Breast epithelium (tissue), 4 donors: ENCODE measurements around the gene TUBA3E. TPM values are rescaled to one million over a fixed set of nuclear protein-coding genes. Genes with fewer than 3 reads are reported as not detected.
"Not testable (repeated sequence)": the region's sequence is repeated elsewhere in the genome, so short reads cannot be mapped to it uniquely, and the experiment has no call there.

Experiments
- DNase-seq, 2 donors: peaks; one replicate each; pipeline ENCODE4 v3.0.0-alpha.2; 2019; ENCODE audit warnings: low spot score in 2 of 2
- H3K27ac ChIP-seq, 2 donors: fragments of 200-600 bp; sonication (generic) in 1 of 2; one replicate each; pipeline ENCODE4 v1.5.1; 2016 to 2019; ENCODE audit warnings: mild to moderate bottlenecking in 1 of 2
- H3K27me3 ChIP-seq, 2 donors: fragments of 200-600 bp; sonication (generic) in 1 of 2; one replicate each; pipeline versions ENCODE4 v1.5.1 to v1.6.0; 2017 to 2019; ENCODE audit warnings: control low read depth in 1 of 2, mild to moderate bottlenecking in 1 of 2
- H3K36me3 ChIP-seq: fragments of 200-600 bp; one replicate; pipeline ENCODE4 v1.5.1; 2019
- H3K4me1 ChIP-seq, 2 donors: fragments of 200-600 bp; sonication (generic); one replicate each; pipeline ENCODE4 v1.5.1; 2016 to 2019; ENCODE audit warnings: control low read depth in 1 of 2
- H3K4me3 ChIP-seq, 3 donors: fragments of 200-600 bp; sonication (generic); 1 replicate in 2 of 3; 2 replicates in 1 of 3; pipeline ENCODE4 v1.5.1; 2016 to 2019; ENCODE audit warnings: mild to moderate bottlenecking in 3 of 3, moderate library complexity in 2 of 3
- H3K9me3 ChIP-seq, 2 donors: fragments of 200-600 bp; sonication (generic) in 1 of 2; one replicate each; pipeline ENCODE4 v1.5.1; 2016 to 2019; ENCODE audit warnings: control low read depth in 1 of 2
- POLR2A ChIP-seq: fragments of 450-650 bp; IDR thresholded peaks from one replicate; pipeline ENCODE4 v1.6.1; 2016; ENCODE audit warnings: antibody characterized with exemption, mild to moderate bottlenecking, moderate library complexity
- POLR2AphosphoS5 ChIP-seq, 3 donors: sonication (generic); formaldehyde crosslinking; IDR thresholded peaks; one replicate each; pipeline ENCODE4 v1.6.1; 2017; ENCODE audit warnings: antibody characterized with exemption in 3 of 3
- intact Hi-C: fragments of 100-400 bp; cut with DNase I; formaldehyde crosslinking; loops from one replicate; pipeline ENCODE4 v1.15.1; 2023; ENCODE audit warnings: low total_unique reads
- total RNA-seq, 3 donors: library from RNA; depleted of rRNA; stranded (reverse); fragments of >200 nt; gene quantifications; one replicate each; pipeline ENCODE4 v1.1.0, GENCODE V29; 2016
- TF ChIP-seq, protein P1 (sequence below), 3 donors: fragments of 450-650 bp; IDR thresholded peaks; one replicate each; pipeline ENCODE4 v1.5.1; 2016 to 2017; ENCODE audit warnings: antibody characterized with exemption in 3 of 3, mild to moderate bottlenecking in 3 of 3, moderate library complexity in 3 of 3

Gene TUBA3E
- total RNA-seq, 3 donors from 2014 or later, result not detected

DNA sequence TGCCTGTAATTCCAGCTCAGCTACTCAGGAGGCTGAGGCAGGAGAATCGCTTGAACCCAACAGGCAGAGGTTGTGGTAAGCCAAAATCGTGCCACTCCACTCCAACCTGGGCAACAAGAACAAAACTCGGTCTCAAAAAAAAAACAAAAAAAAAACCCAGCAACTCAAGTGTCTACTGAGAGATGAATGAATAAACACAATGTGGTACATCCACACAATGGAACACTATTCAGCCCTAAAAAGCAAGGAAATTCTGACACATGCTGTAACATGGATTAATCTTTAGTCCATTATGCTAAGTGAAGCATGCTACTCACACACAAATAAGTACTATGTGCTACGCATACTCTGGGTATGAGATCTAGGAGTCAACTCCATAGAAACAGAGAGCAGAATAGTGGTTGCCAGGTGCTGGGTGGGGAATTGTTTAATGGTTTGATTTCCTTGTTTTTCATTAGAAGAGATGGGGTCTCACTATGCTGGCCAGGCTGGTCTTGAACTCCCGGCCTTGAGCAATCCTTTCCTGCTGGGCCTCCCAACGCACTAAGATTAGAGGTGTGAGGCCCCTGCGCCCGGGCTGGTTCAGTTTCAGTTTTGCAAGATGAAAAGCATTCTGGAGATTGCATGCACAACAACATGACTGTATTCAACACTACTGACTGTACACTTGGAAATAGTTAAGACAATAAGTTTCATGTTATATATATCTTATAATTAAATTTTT, 32.8 kb downstream of the TUBA3E start:
- Histone ChIP-seq H3K27ac (no peak overlapping the region), H3K36me3 (no peaks in the 10 kb centered on the region), H3K4me1 (no peaks in the 10 kb centered on the region), H3K4me3 (no peak overlapping the region), H3K9me3 (no peaks in the 10 kb centered on the region), H3K27me3 (no peaks in the 10 kb centered on the region)
- DNase-seq, result no peak
- TF ChIP-seq POLR2A, result no peak
- TF ChIP-seq, protein P1, sequence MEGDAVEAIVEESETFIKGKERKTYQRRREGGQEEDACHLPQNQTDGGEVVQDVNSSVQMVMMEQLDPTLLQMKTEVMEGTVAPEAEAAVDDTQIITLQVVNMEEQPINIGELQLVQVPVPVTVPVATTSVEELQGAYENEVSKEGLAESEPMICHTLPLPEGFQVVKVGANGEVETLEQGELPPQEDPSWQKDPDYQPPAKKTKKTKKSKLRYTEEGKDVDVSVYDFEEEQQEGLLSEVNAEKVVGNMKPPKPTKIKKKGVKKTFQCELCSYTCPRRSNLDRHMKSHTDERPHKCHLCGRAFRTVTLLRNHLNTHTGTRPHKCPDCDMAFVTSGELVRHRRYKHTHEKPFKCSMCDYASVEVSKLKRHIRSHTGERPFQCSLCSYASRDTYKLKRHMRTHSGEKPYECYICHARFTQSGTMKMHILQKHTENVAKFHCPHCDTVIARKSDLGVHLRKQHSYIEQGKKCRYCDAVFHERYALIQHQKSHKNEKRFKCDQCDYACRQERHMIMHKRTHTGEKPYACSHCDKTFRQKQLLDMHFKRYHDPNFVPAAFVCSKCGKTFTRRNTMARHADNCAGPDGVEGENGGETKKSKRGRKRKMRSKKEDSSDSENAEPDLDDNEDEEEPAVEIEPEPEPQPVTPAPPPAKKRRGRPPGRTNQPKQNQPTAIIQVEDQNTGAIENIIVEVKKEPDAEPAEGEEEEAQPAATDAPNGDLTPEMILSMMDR (IDR thresholded peaks at IDR 0.05), result no peak
- no peak for TF ChIP-seq POLR2AphosphoS5 (IDR thresholded peaks at IDR 0.05)
- intact Hi-C loops, result no loop called here

DNA sequence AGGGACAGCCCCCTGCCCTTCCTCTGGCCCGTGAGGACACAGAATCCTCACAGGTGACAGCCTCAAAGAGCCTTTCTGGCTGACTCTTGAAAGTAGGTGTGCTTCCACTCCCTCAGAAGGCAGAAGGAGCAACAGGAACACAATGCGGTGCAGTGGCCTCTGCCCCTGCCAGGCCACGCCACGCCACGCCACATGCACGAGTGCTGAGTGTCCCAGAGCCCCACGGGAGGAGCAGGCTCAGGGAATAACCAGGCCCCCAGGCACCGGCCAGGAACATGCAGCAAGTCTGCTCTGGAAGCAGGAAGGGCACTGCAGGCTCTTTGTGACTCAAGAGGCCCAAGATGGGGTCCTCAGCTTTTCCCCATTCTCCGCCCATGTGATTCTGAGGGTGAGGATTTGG, 35.3 kb downstream of the TUBA3E start:
- no peak for DNase-seq
- no peaks in the 10 kb centered on the region for H3K9me3 ChIP-seq
- intact Hi-C loops, result no loop called here
- no peaks in the 10 kb centered on the region for H3K36me3 ChIP-seq
- TF ChIP-seq POLR2AphosphoS5 (IDR thresholded peaks at IDR 0.05) (no peak), POLR2A (no peak)
- TF ChIP-seq, protein P1 (IDR thresholded peaks at IDR 0.05), result no peak
- H3K4me3 ChIP-seq, result no peak overlapping the region
- H3K27ac ChIP-seq, result no peak overlapping the region
- no peaks in the 10 kb centered on the region for H3K27me3 ChIP-seq
- no peaks in the 10 kb centered on the region for H3K4me1 ChIP-seq

DNA sequence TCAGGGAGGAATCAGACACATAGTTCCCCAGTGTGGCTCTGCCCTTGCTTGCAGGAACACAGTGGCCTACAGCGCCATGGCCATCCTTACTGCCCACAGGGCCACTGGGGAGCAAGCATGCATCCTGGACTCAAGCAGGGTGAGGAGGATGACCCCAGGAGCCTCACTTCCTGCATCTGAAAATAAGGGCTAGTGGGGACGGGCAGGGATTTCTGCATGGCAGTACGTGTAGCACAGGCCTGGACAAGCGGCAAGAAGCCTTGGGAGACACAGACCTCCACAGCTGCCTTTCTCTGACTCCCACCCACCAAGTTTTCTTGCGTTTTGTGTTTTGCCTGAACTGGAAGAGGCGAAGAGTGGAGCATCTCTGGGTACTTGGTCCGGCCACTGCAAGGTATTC, 35.8 kb downstream of the TUBA3E start:
- intact Hi-C loops, H3K4me3 ChIP-seq, H3K27me3 ChIP-seq, H3K36me3 ChIP-seq, DNase-seq, H3K27ac ChIP-seq, H3K9me3 ChIP-seq, H3K4me1 ChIP-seq: not testable (repeated sequence)

DNA sequence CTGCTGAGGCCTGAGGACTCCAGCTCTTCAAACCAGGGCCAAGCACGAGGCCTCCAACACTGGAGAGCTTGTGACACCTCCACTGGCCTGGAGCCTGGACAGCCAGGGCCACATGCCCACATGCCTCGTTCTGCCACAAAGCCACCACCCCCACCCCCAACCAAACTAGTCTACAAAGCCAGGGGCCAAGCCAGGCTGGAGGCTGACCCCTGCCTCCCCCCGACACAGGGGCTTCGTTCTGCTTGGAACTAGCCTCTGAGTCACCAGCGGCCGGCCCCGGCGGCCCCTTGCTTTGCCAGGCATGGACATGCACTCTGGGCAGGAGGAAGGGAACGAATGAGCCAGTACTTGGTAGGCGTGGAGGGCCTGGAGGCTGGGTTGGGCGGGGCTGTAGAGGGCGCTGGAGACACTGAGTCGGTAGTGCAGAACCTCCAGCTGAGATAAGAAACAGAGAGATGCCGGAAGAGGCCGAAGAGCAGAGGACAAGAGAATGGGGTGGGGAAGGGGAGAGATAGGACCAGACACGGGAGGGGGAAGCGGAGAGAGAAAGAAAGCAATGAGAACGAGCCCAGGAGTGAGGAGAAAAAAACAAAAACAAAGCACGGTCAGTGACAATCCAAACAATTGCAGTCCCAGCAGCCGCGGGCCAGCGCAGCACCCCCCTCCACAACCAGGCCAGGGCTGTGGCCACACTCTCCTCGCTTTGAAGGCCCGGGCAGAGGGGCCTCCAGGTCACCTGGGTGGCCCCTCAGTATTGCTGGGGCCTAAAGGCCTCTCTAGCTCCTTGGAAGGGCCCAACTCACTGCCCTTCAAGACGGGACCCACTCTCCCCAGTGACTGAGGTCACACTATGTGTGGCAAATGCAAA, 37.2 kb downstream of the TUBA3E start:
- H3K4me3 ChIP-seq, H3K27ac ChIP-seq, H3K36me3 ChIP-seq, H3K9me3 ChIP-seq, H3K4me1 ChIP-seq, intact Hi-C loops, H3K27me3 ChIP-seq, DNase-seq: not testable (repeated sequence)

DNA sequence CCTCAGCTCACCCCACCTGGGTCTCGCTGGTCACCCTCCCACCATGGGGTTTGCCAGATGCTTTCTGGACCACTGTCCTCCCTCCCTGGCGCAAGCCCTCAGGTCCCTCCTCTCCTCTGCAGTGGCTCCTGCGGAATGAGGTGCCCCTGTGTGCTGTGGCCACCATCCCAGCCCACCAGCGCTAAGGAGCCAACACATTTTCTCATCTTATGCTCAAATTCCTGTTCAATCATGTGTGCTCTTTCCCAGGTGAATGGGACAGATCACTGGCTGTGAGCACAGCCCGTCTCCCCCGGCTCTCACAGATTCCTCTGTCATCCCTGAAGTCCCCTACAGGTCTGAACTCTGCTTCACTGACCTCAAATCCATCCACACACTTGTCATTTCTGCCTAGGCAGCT, 38.1 kb downstream of the TUBA3E start:
- TF ChIP-seq, protein P1 (IDR thresholded peaks at IDR 0.05), result no peak
- TF ChIP-seq POLR2A (no peak), POLR2AphosphoS5 (IDR thresholded peaks at IDR 0.05) (no peak)
- Histone ChIP-seq H3K27ac (no peak overlapping the region), H3K4me1 (no peaks in the 10 kb centered on the region), H3K27me3 (no peaks in the 10 kb centered on the region), H3K4me3 (no peak overlapping the region), H3K36me3 (no peaks in the 10 kb centered on the region), H3K9me3 (no peaks in the 10 kb centered on the region)
- no peak for DNase-seq
- intact Hi-C loops, result no loop called here

DNA sequence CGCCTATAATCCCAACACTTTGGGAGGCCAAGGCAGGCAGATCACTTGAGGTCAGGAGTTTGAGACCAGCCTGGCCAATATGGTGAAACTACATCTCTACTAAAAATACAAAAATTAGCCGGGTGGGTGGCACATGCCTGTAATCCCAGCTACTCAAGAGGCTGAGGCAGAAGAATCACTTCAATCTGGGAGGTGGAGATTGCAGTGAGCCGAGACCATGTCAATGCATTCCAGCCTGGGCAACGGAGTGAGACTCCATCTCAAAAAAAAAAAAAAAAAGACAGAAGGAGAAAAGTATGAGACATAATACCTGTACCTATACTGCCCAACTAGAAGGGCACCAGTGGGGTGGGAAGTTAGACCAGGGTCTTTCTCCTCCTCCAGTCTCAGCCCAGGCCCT, 38.9 kb downstream of the TUBA3E start:
- H3K27ac ChIP-seq, intact Hi-C loops, DNase-seq, H3K27me3 ChIP-seq, H3K9me3 ChIP-seq, H3K4me1 ChIP-seq, H3K4me3 ChIP-seq, H3K36me3 ChIP-seq: not testable (repeated sequence)
